Stomach (tissue), 9 donors: ENCODE data around the gene HTR6. TPM values are rescaled to one million over a fixed set of nuclear protein-coding genes. Genes with fewer than 3 reads are reported as not detected.
A peak's percentile ranks its signal among the peaks of the same experiment; 100 is the strongest.

Source experiments
- DNase-seq, 2 donors: peaks; one replicate each; pipeline versions ENCODE4 v3.0.0 to v3.0.0-alpha.2; 2013 to 2019
- H3K27ac ChIP-seq, 5 donors: fragments of 200-600 bp in 4 of 5; sonication (generic) in 4 of 5; one replicate each; pipeline ENCODE4 v1.5.1; 2013 to 2019; ENCODE audit warnings: mild to moderate bottlenecking in 1 of 5, moderate library complexity in 1 of 5
- H3K27me3 ChIP-seq, 3 donors: fragments of 200-600 bp; sonication (generic); one replicate each; pipeline ENCODE4 v1.5.1; 2017 to 2019; ENCODE audit warnings: mixed run types in 1 of 3
- H3K36me3 ChIP-seq, 4 donors: fragments of 200-600 bp; sonication (generic); 1 replicate in 3 of 4; 2 replicates in 1 of 4; pipeline ENCODE4 v1.5.1; 2016 to 2019
- H3K4me1 ChIP-seq, 4 donors: fragments of 200-600 bp; sonication (generic); one replicate each; pipeline ENCODE4 v1.5.1; 2016 to 2019
- H3K4me3 ChIP-seq, 4 donors: fragments of 200-600 bp; sonication (generic) in 3 of 4; one replicate each; pipeline ENCODE4 v1.5.1; 2016 to 2019; ENCODE audit warnings: mild to moderate bottlenecking in 1 of 4
- H3K9me3 ChIP-seq, 4 donors: fragments of 200-600 bp; sonication (generic); one replicate each; pipeline ENCODE4 v1.5.1; 2016 to 2019
- EP300 ChIP-seq: sonication (generic); formaldehyde crosslinking; IDR thresholded peaks from one replicate; pipeline ENCODE4 v1.6.1; 2017; ENCODE audit warnings: antibody characterized with exemption
- POLR2A ChIP-seq, 4 donors: fragments of 450-650 bp; IDR thresholded peaks; one replicate each; pipeline ENCODE4 v1.6.1; 2016; ENCODE audit warnings: antibody characterized with exemption in 4 of 4, control low read depth in 2 of 4, mild to moderate bottlenecking in 1 of 4, moderate library complexity in 1 of 4
- POLR2AphosphoS5 ChIP-seq, 3 donors: sonication (generic); formaldehyde crosslinking; IDR thresholded peaks; one replicate each; pipeline ENCODE4 v1.6.1; 2016; ENCODE audit warnings: antibody characterized with exemption in 3 of 3
- WGBS, 5 donors: extraction: QIAGEN DNeasy Blood & Tissue Kit in 3 of 5; methylation state at CpG; one replicate each; pipeline versions ENCODE4 v1.1.5 to v1.1.7; 2013 to 2018; 5-methylcytosine and 5-hydroxymethylcytosine counted together
- intact Hi-C: fragments of 100-400 bp; cut with DNase I; formaldehyde crosslinking; loops from one replicate; pipeline ENCODE4 v1.15.1; 2023; ENCODE audit warnings: low total_unique reads
- polyA plus RNA-seq, 3 donors: library from polyadenylated mRNA; stranded (reverse); fragments of 200-250 nt; gene quantifications; one replicate each; pipeline ENCODE4 v1.2.3, GENCODE V29; 2013
- total RNA-seq, 5 donors: library from RNA; depleted of rRNA; stranded (reverse); fragments of >200 nt; gene quantifications; one replicate each; pipeline versions ENCODE4 v1.1.0 to v1.2.3, GENCODE V29; 2014 to 2016
- TF ChIP-seq, protein P1 (sequence below), 7 experiments: fragments of 450-650 bp in 4 of 7; fragments of 200-600 bp in 3 of 7; sonication (generic) in 3 of 7; IDR thresholded peaks; one replicate each; pipeline ENCODE4 v1.5.1; 2016 to 2019; ENCODE audit warnings: antibody characterized with exemption in 7 of 7, control low read depth in 2 of 7, mild to moderate bottlenecking in 1 of 7
- donor health status: healthy with polysubstance abuse.
- donor health status: Bipolar disorder and iron deficiency.
- donor health status: healthy.

Gene HTR6
- total and polyA plus RNA-seq, 8 donors: not detected

GRCh38 chr1:19622204-19622603, 42.5 kb upstream of the HTR6 start:
- Histone ChIP-seq H3K27me3 (no peaks in the 10 kb centered on the region), H3K36me3 (peaks cover 30 to 46% (median 42%) of the 10 kb centered on the region in 4 donors), H3K4me1 (peaks cover 12 to 60% (median 34%) of the 10 kb centered on the region in 4 donors), H3K27ac (peak overlapping the region in 1 of 5 donors; percentile 23), H3K9me3 (no peaks in the 10 kb centered on the region), H3K4me3 (no peak overlapping the region)
- no peak for DNase-seq
- TF ChIP-seq POLR2AphosphoS5 (IDR thresholded peaks at IDR 0.05) (no peak), POLR2A (IDR thresholded peaks at IDR 0.05) (no peak), EP300 (no peak)
- TF ChIP-seq, protein P1, sequence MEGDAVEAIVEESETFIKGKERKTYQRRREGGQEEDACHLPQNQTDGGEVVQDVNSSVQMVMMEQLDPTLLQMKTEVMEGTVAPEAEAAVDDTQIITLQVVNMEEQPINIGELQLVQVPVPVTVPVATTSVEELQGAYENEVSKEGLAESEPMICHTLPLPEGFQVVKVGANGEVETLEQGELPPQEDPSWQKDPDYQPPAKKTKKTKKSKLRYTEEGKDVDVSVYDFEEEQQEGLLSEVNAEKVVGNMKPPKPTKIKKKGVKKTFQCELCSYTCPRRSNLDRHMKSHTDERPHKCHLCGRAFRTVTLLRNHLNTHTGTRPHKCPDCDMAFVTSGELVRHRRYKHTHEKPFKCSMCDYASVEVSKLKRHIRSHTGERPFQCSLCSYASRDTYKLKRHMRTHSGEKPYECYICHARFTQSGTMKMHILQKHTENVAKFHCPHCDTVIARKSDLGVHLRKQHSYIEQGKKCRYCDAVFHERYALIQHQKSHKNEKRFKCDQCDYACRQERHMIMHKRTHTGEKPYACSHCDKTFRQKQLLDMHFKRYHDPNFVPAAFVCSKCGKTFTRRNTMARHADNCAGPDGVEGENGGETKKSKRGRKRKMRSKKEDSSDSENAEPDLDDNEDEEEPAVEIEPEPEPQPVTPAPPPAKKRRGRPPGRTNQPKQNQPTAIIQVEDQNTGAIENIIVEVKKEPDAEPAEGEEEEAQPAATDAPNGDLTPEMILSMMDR (IDR thresholded peaks at IDR 0.05): no peak
- 76 to 93% (median 86%) methylated on average over 1 of the region's 1 CpG for WGBS, 5 donors
- intact Hi-C loops: no loop called here

DNA sequence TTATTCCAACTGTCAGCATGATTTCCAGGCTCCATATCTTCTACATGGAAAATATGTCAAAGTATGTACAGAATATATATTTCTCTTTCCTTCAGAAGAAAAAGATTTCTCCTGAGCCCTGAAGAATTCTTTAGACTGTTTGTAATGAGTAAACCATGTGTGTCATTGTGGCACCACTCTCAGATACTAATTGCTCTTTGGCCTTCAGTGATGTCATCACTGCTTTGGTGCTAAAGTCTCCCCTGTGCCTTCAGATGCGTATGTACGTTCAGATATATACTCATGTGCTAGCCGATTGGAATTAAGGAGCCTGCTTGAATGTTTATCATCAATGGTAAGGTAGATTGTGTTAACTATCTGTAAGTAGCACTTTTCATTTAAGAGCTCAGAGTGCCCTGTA, 41.2 kb upstream of the HTR6 start:
- Histone ChIP-seq H3K9me3 (no peaks in the 10 kb centered on the region), H3K36me3 (peaks cover 34 to 59% (median 54%) of the 10 kb centered on the region in 4 donors), H3K4me3 (no peak overlapping the region), H3K27ac (no peak overlapping the region), H3K4me1 (peaks cover 12 to 48% (median 27%) of the 10 kb centered on the region in 4 donors), H3K27me3 (no peaks in the 10 kb centered on the region)
- intact Hi-C loops: no loop called here
- 75 to 86% (median 82%) methylated on average over 3 of the region's 3 CpGs for WGBS, 5 donors
- peak in 1 of 2 donors; percentile 40 for DNase-seq
- TF ChIP-seq POLR2AphosphoS5 (IDR thresholded peaks at IDR 0.05) (no peak), POLR2A (IDR thresholded peaks at IDR 0.05) (no peak), EP300 (no peak)
- TF ChIP-seq, protein P1 (IDR thresholded peaks at IDR 0.05): no peak

DNA sequence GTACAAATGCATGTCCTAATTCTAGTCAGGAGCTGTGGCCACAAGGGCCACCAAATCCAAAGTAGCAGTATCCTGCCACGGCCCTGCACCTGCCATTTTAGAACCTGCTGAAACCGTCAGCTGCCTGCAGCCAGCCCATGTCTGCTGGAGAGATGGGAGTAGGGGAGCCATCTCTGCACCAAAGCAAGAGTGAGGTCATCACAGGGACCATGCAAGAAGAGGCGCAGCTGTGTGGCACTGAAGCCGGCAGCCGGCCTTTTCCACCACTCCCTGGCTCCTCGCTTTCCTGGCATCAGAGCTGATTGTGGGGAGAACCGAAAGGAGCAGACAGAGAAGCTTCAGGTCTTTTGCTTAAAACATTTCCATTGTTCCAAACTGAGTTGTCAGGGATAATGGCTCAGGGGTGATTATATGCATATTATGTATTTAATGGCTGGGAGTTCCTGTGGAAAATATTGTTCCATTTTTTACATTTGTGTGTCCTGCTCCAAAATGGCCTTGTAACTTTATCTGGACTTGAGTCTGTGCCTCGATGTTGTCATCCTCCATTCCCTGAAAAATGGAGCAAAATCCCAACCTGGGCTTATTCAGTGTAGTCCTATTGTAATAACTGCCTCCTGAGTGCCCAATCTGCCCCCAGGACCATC, 39.3 kb upstream of the HTR6 start:
- TF ChIP-seq, protein P1 (IDR thresholded peaks at IDR 0.05): no peak
- no peak for TF ChIP-seq EP300
- TF ChIP-seq POLR2A (IDR thresholded peaks at IDR 0.05): no peak
- no peak for TF ChIP-seq POLR2AphosphoS5 (IDR thresholded peaks at IDR 0.05)
- no peak overlapping the region for H3K27ac ChIP-seq
- WGBS, 5 donors: 92 to 98% (median 95%) methylated on average over 8 of the region's 8 CpGs
- no peaks in the 10 kb centered on the region for H3K9me3 ChIP-seq
- peaks cover 34 to 78% (median 64%) of the 10 kb centered on the region in 4 donors for H3K36me3 ChIP-seq
- intact Hi-C loops: no loop called here
- no peak overlapping the region for H3K4me3 ChIP-seq
- H3K4me1 ChIP-seq: peaks cover 0 to 29% (median 12%) of the 10 kb centered on the region in 4 donors
- DNase-seq: no peak
- H3K27me3 ChIP-seq: no peaks in the 10 kb centered on the region

GRCh38 chr1:19628879-19629278, 35.8 kb upstream of the HTR6 start:
- Histone ChIP-seq H3K9me3 (no peaks in the 10 kb centered on the region), H3K27ac (no peak overlapping the region), H3K36me3 (peaks cover 33 to 67% (median 56%) of the 10 kb centered on the region in 4 donors), H3K4me3 (no peak overlapping the region), H3K4me1 (peaks cover 0 to 13% (median 2%) of the 10 kb centered on the region in 4 donors), H3K27me3 (no peaks in the 10 kb centered on the region)
- intact Hi-C loops: no loop called here
- no peak for DNase-seq
- WGBS, 5 donors: 77 to 88% (median 79%) methylated on average over 3 of the region's 3 CpGs
- TF ChIP-seq EP300 (no peak), POLR2A (IDR thresholded peaks at IDR 0.05) (no peak), POLR2AphosphoS5 (IDR thresholded peaks at IDR 0.05) (no peak)
- TF ChIP-seq, protein P1 (IDR thresholded peaks at IDR 0.05): no peak
